ENCODE data around the gene IRS1. TPM values are rescaled to one million over a fixed set of nuclear protein-coding genes. Genes with fewer than 3 reads are reported as not detected.

IRS1 gene
- total RNA-seq, 1 donor from 2014 or later, result 3.2 TPM

DNA sequence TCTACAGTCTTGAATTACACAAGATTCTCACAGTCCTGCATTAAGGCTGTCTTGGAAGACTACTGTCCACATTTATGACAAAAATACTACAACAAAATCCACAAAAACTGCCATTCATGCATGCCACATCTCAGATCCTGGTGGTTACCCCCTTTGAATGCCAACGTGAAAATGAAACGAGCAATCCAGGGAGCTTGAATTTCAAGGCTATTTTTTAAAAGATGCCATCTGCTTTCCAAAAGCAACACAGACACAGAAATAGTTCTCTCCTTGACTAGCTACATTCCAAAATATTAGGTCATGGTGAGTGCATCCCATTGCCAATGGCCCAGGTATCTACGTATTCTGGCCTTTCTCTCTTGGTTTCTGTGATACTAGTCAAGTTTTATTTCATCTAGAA lies 36.3 kb downstream of the IRS1 start:
- DNase-seq (no peak), ATAC-seq (ENCODE audit: low read depth) (no peak)
- POLR2A ChIA-PET, result no interaction called here
- no peaks in the 10 kb centered on the region for H3K27me3 Mint-ChIP-seq
- no peaks in the 10 kb centered on the region for H3K9me3 Mint-ChIP-seq
- CTCF ChIA-PET, result no interaction called here
- intact Hi-C loops (cut with micrococcal nuclease), result no loop called here
- H3K36me3 Mint-ChIP-seq (ENCODE audit: low read depth), result no peaks in the 10 kb centered on the region
- TF ChIP-seq, protein P1, sequence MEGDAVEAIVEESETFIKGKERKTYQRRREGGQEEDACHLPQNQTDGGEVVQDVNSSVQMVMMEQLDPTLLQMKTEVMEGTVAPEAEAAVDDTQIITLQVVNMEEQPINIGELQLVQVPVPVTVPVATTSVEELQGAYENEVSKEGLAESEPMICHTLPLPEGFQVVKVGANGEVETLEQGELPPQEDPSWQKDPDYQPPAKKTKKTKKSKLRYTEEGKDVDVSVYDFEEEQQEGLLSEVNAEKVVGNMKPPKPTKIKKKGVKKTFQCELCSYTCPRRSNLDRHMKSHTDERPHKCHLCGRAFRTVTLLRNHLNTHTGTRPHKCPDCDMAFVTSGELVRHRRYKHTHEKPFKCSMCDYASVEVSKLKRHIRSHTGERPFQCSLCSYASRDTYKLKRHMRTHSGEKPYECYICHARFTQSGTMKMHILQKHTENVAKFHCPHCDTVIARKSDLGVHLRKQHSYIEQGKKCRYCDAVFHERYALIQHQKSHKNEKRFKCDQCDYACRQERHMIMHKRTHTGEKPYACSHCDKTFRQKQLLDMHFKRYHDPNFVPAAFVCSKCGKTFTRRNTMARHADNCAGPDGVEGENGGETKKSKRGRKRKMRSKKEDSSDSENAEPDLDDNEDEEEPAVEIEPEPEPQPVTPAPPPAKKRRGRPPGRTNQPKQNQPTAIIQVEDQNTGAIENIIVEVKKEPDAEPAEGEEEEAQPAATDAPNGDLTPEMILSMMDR (IDR thresholded peaks at IDR 0.05), result no peak
- no peak overlapping the region for H3K27ac Mint-ChIP-seq
- peaks cover 15% of the 10 kb centered on the region for H3K4me1 Mint-ChIP-seq
- H3K4me3 Mint-ChIP-seq, result no peak overlapping the region

DNA sequence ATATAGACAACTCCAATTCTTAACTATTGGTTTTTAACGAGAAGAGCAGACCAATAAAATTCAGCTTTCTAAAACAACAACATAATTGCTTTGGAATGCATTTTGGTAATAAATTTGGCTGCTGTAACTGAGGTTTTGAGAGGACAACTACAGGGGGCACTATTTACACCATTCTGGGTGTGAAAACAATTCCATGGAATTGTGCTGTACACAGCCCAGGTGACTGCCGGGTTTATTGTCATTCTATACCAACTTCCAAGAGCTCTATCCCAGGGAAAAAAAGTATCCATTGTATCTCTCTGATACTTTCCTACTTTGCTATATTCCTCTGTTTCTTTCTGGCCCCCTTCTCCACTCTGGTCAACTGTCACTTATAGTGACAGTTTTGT lies 38.4 kb downstream of the IRS1 start:
- TF ChIP-seq, protein P1 (IDR thresholded peaks at IDR 0.05), result no peak
- intact Hi-C loops (cut with micrococcal nuclease), result no loop called here
- POLR2A ChIA-PET, result interaction anchor here (0.8 kb wide), 1 partner anchor 30 kb away, joined by 3 read pairs; no protein-coding TSS in a partner anchor

DNA sequence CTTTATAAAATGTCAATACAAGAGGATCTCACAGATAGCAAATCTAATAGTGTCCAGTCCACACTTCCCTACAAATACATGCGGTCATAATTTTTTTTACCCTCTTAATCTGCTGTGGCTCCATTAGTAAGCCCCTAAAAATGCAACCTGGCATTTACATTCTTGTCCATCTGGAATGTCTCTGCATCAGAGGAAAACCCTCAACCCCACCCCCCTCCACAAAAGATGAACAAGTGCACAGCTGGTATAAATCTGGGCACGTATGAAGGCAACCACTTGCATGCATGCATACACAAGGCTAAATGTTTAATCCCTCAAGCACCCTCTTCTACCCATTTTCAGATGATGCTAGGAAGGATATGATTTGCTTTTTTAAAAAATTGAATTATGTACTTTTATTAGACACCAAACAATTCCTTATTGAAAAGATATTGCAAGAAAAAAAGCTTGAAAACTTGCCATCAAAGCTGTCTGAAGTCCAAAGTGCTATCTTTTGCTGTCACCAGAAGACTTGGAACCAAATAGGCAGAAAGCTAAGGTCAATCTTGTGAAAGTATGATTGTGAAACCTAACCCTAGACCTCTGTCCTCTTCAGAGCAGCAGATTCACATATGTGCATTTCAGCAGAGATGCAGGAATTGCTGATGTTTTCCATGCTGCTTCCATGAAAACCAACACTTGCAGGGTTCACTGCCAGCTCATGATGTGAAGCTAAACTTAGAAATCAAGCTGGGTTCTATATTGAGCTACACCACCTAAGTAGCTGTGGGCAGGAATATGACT lies 39.0 kb downstream of the IRS1 start:
- POLR2A ChIA-PET, result interaction anchor here (0.8 kb wide), 1 partner anchor 30 kb away, joined by 3 read pairs; no protein-coding TSS in a partner anchor
- DNase-seq (no peak), ATAC-seq (ENCODE audit: low read depth) (no peak)
- Mint-ChIP-seq H3K27me3 (no peaks in the 10 kb centered on the region), H3K27ac (no peak overlapping the region), H3K36me3 (ENCODE audit: low read depth) (no peaks in the 10 kb centered on the region), H3K4me3 (no peak overlapping the region), H3K4me1 (peaks cover 6% of the 10 kb centered on the region), H3K9me3 (no peaks in the 10 kb centered on the region)
- TF ChIP-seq, protein P1 (IDR thresholded peaks at IDR 0.05), result no peak
- CTCF ChIA-PET, result no interaction called here
- intact Hi-C loops (cut with micrococcal nuclease), result no loop called here

More for the DNA sequence above, 38.4 kb downstream of the IRS1 start:
- H3K4me1 Mint-ChIP-seq, result peaks cover 6% of the 10 kb centered on the region
- H3K36me3 Mint-ChIP-seq (ENCODE audit: low read depth), result no peaks in the 10 kb centered on the region
- H3K27me3 Mint-ChIP-seq, result no peaks in the 10 kb centered on the region
- H3K4me3 Mint-ChIP-seq, result no peak overlapping the region
- H3K27ac Mint-ChIP-seq, result no peak overlapping the region
- DNase-seq, result no peak
- CTCF ChIA-PET, result no interaction called here
- ATAC-seq (ENCODE audit: low read depth), result no peak
- no peaks in the 10 kb centered on the region for H3K9me3 Mint-ChIP-seq

DNA sequence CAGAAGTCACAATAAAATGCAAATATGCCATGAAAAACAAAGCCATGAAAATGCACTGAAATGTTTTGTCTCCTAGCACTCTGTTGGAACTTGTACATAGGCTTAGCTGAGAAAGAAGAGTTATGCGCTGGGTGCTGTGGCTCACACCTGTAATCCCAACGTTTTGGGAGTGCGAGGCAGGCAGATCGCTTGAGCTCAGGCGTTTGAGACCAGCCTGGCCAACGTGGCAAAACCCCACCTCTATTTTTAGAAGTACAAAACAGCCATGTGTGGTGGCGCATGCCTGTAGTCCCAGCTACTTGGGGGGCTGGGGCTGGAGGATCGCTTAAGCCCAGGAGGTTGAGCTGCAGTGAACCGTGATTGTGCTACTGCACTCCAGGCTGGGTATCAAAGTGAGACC lies 39.9 kb downstream of the IRS1 start:
- Mint-ChIP-seq H3K27ac (no peak overlapping the region), H3K27me3 (no peaks in the 10 kb centered on the region), H3K9me3 (no peaks in the 10 kb centered on the region), H3K36me3 (ENCODE audit: low read depth) (no peaks in the 10 kb centered on the region), H3K4me3 (no peak overlapping the region), H3K4me1 (peaks cover 6% of the 10 kb centered on the region)
- ChIA-PET CTCF (no interaction called here), POLR2A (no interaction called here)
- ATAC-seq (ENCODE audit: low read depth) (no peak), DNase-seq (no peak)
- intact Hi-C loops (cut with micrococcal nuclease), result no loop called here
- TF ChIP-seq, protein P1 (IDR thresholded peaks at IDR 0.05), result no peak

DNA sequence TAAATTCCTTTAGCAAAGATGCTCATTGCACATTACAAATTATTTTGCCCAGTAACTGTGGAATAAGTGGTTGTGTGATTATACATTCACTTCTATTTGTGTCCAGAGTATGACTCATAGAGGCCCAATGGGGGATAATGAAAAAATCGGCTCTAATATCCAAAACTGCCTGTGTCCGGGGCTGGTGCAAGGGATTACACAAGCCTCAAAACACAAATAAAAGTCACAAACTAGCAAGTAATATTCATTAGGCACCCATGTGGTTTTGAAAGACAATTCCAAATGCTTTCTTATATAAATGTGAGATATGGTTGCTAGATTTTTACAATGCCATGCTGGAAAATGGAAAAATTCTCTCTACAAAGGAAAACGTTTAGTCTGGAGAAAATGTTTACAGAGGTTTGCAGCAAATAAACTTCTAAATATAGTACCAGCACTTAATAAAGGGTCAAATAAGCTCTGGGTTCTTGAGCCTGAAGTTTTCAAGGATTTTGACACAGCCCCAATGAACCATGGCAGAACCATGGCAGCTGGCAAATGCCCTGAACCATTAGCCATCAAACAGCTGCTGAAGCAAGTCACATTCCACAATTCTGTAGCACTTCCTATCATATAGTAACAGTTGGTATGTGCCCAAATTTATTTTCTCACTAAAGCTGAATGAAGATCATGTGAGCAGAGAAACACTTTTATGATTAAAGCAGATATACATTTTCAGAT lies 40.5 kb downstream of the IRS1 start:
- no peaks in the 10 kb centered on the region for H3K9me3 Mint-ChIP-seq
- no peak overlapping the region for H3K27ac Mint-ChIP-seq
- ATAC-seq (ENCODE audit: low read depth) (no peak), DNase-seq (no peak)
- H3K27me3 Mint-ChIP-seq, result no peaks in the 10 kb centered on the region
- H3K4me3 Mint-ChIP-seq, result no peak overlapping the region
- no peaks in the 10 kb centered on the region for H3K36me3 Mint-ChIP-seq (ENCODE audit: low read depth)
- CTCF ChIA-PET, result no interaction called here
- TF ChIP-seq, protein P1 (IDR thresholded peaks at IDR 0.05), result no peak
- H3K4me1 Mint-ChIP-seq, result peaks cover 6% of the 10 kb centered on the region
- POLR2A ChIA-PET, result no interaction called here
- intact Hi-C loops (cut with micrococcal nuclease), result no loop called here
